ENCODE measurements around the gene AP1G2.

GRCh38 chr14:23558346-23559009, 9.1 kb downstream of the AP1G2 start:
- TF ChIP-seq POLR2A (IDR thresholded peaks at IDR 0.05; ENCODE audit: borderline replicate concordance, extremely low read depth, insufficient read depth, insufficient read length) (no peak), EZH2 (IDR thresholded peaks at IDR 0.05) (no peak)
